HepG2 (cell line): ENCODE measurements around the gene ATP2A2. TPM values are rescaled to one million over a fixed set of nuclear protein-coding genes. Genes with fewer than 3 reads are reported as not detected.
"Not testable (repeated sequence)": the region's sequence is repeated elsewhere in the genome, so short reads cannot be mapped to it uniquely, and the experiment has no call there.

ENCODE experiments used
- ATAC-seq: fragments of 200-7000 bp; cut with Tn5 transposase; 3 replicates; pipeline ENCODE4 v1.9.1; 2020; ENCODE audit warnings: mild to moderate bottlenecking, moderate library complexity
- BruUV-seq: library from RNA; stranded (reverse); fragments of 400-500 nt; replicated peaks from 2 replicates; lab custom pipeline; 2021; lab: Mats Ljungman, UMichigan
- CTCF ChIA-PET: fragments of 300-600 bp; formaldehyde crosslinking; extraction: SDS; loops from one replicate; lab custom pipeline; 2021; ENCODE audit warnings: low total read pairs, inconsistent platforms, low intra/inter-chr PET ratio; lab: Yijun Ruan, JAX
- POLR2A ChIA-PET: fragments of 350-600 bp; sonication (Branson Sonifier 250); formaldehyde crosslinking; loops from one replicate; lab custom pipeline; 2020; ENCODE audit warnings: antibody characterized with exemption, inconsistent platforms; lab: Yijun Ruan, JAX
- DNase-seq: peaks from one replicate; pipeline ENCODE4 v3.0.0-alpha.2; 2015; ENCODE audit warnings: low spot score
- FAIRE-seq: peaks from 3 replicates; lab custom pipeline; 2011; peaks lifted over from hg19 to GRCh38; lab: Jason Lieb, UNC
- H2AFZ ChIP-seq: one replicate; pipeline ENCODE4 v1.6.1; 2011; ENCODE audit warnings: low read length, inconsistent platforms
- H3K27ac ChIP-seq: fragments of 300-600 bp; 3 replicates; pipeline ENCODE4 v1.8.0; 2011; ENCODE audit warnings: mixed run types, mild to moderate bottlenecking, mixed read lengths, low read length, inconsistent platforms; ENCODE audit not compliant: insufficient read depth; ENCODE audit errors: extremely low read length
- H3K27me3 ChIP-seq, 2 experiments: fragments of 200-600 bp in 1 of 2; 2 replicates in 1 of 2; 3 replicates in 1 of 2; pipeline versions ENCODE4 v1.6.0 to v1.8.0; 2011; ENCODE audit warnings: low read length in 2 of 2, mild to moderate bottlenecking in 2 of 2, moderate library complexity in 2 of 2, inconsistent platforms in 1 of 2; ENCODE audit not compliant: insufficient read depth in 2 of 2, control insufficient read depth in 1 of 2
- H3K36me3 ChIP-seq, 2 experiments: fragments of 200-600 bp in 1 of 2; replicated peaks in 1 of 2; 2 replicates in 1 of 2; 3 replicates in 1 of 2; pipeline versions ENCODE4 v1.5.1 to v1.8.0; 2011; ENCODE audit warnings: low read length in 2 of 2, inconsistent platforms in 1 of 2; ENCODE audit not compliant: insufficient read depth in 2 of 2, control insufficient read depth in 1 of 2
- H3K4me1 ChIP-seq: 2 replicates; pipeline ENCODE4 v1.5.1; 2012; ENCODE audit warnings: low read length, inconsistent platforms; ENCODE audit not compliant: insufficient read depth
- H3K4me2 ChIP-seq: 2 replicates; pipeline ENCODE4 v1.6.0; 2011; ENCODE audit warnings: low read depth, low read length, inconsistent platforms
- H3K4me3 ChIP-seq, 3 experiments: fragments of 200-600 bp in 1 of 3; sonication (generic), shearing (Covaris generic) in 1 of 3; replicated peaks in 1 of 3; 2 replicates each; pipeline ENCODE4 v1.5.1; 2011 to 2016; ENCODE audit warnings: low read length in 3 of 3, inconsistent platforms in 2 of 3, low read depth in 2 of 3, mild to moderate bottlenecking in 2 of 3, control low read depth in 1 of 3, mixed read lengths in 1 of 3; ENCODE audit not compliant: insufficient read depth in 1 of 3
- H3K79me2 ChIP-seq: one replicate; pipeline ENCODE4 v1.6.1; 2011; ENCODE audit warnings: low read length, inconsistent platforms; ENCODE audit not compliant: insufficient read depth
- H3K9ac ChIP-seq: 2 replicates; pipeline ENCODE4 v1.6.0; 2011; ENCODE audit warnings: mild to moderate bottlenecking, low read depth, low read length, inconsistent platforms; ENCODE audit not compliant: insufficient read depth
- H3K9me3 ChIP-seq: 2 replicates; pipeline ENCODE4 v1.5.1; 2012; ENCODE audit warnings: mild to moderate bottlenecking, low read length
- H4K20me1 ChIP-seq: 2 replicates; pipeline ENCODE4 v1.6.0; 2011; ENCODE audit warnings: inconsistent platforms, mild to moderate bottlenecking, low read length, moderate library complexity; ENCODE audit not compliant: insufficient read depth
- BORCS8-MEF2B ChIP-seq: sonication (generic); formaldehyde crosslinking; IDR thresholded peaks from 2 replicates; pipeline ENCODE4 v1.8.0; 2022; ENCODE audit warnings: mild to moderate bottlenecking, missing genetic modification reagents
- JUNB ChIP-seq: sonication (generic); formaldehyde crosslinking; IDR thresholded peaks from 2 replicates; pipeline ENCODE4 v1.8.0; 2022; ENCODE audit warnings: missing genetic modification reagents, mild to moderate bottlenecking, borderline replicate concordance
- MXD4 ChIP-seq: IDR thresholded peaks from 2 replicates; pipeline ENCODE4 v1.6.1; 2016; ENCODE audit warnings: mild to moderate bottlenecking, missing biosample characterization, missing genetic modification reagents
- WGBS: methylation state at CpG from one replicate; pipeline ENCODE4 v1.1.6; 2017; ENCODE audit warnings: low lambda C conversion rate; 5-methylcytosine and 5-hydroxymethylcytosine counted together
- in situ Hi-C: cut with HindIII; loops from 2 replicates; pipeline ENCODE4 v1.10.0; 2017; ENCODE audit warnings: low pct_unique_long_range_greater_than_20kb; ENCODE audit not compliant: extremely low pct_ligation_motif_present
- intact Hi-C: fragments of 100-400 bp; cut with micrococcal nuclease; formaldehyde crosslinking; loops from one replicate; pipeline ENCODE4 v1.10.0; 2022; ENCODE audit not compliant: unreplicated experiment
- polyA plus RNA-seq, 8 experiments: library from polyadenylated mRNA; depleted of rRNA in 3 of 8; stranded (reverse) in 7 of 8; unstranded in 1 of 8; fragments of >200 nt; fragmentation: Illumina TruSeq in 4 of 8; extraction: Trizol in 4 of 8; gene quantifications; 2 replicates each; pipeline versions ENCODE4 v1.2.1 to v1.2.3, GENCODE V29; 2011 to 2016; ENCODE audit warnings: low read depth in 4 of 8, missing spikeins in 1 of 8, mixed read lengths in 1 of 8; ENCODE audit not compliant: insufficient read depth in 1 of 8
- total RNA-seq, 5 experiments: library from RNA; depleted of rRNA; stranded (reverse); fragments of >200 nt; fragmentation: Illumina TruSeq; extraction: Trizol; gene quantifications; 2 replicates each; pipeline ENCODE4 v1.2.3, GENCODE V29; 2016; ENCODE audit warnings: low read depth in 1 of 5
- TF ChIP-seq, protein P1 (sequence below), 2 experiments: sonication (generic) in 1 of 2; formaldehyde crosslinking in 1 of 2; IDR thresholded peaks; 2 replicates each; pipeline versions ENCODE4 v1.6.1 to v1.9.0; 2014 to 2022; ENCODE audit warnings: antibody characterized with exemption in 1 of 2, borderline replicate concordance in 1 of 2, inconsistent platforms in 1 of 2, low read depth in 1 of 2, missing genetic modification reagents in 1 of 2
- TF ChIP-seq, protein P2 (sequence below): sonication (generic); formaldehyde crosslinking; IDR thresholded peaks from one replicate; pipeline ENCODE4 v1.5.1; 2020; ENCODE audit warnings: mild to moderate bottlenecking, missing genetic modification reagents; ENCODE audit errors: not compliant biosample characterization

The ATP2A2 gene
- total and polyA plus RNA-seq, 2 of the 13 experiments (the other 11 are each of a cell fraction or from before 2014, with no cell fraction given): 35.4 to 85.5 TPM

DNA sequence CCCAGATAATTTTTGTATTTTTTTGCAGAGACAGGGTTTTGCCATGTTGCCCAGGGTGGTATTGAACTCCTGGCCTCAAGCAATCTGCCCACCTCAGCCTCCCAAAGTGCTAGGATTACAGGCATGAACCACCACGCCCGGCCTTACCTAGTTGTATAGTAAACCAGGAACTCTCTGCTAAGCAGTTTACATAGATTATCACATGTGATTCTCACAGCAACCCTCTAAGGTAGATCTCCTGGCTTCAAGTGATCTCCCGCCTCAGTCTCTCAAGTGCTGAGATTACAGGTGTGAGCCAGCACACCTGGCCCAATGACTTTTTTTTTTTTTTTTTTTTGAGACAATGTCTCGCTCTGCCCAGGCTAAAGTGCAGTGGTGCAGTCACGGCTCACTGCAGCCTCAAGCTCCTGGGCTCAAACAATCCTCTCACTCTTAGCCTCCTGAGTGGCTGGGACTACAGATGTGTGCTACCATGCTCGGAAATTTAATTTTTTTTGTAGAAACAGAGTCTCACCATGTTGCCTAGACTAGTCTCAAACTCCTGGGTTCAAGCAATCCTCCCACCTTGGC is 26.0 kb upstream of the ATP2A2 start (continued):
- TF ChIP-seq, protein P1, sequence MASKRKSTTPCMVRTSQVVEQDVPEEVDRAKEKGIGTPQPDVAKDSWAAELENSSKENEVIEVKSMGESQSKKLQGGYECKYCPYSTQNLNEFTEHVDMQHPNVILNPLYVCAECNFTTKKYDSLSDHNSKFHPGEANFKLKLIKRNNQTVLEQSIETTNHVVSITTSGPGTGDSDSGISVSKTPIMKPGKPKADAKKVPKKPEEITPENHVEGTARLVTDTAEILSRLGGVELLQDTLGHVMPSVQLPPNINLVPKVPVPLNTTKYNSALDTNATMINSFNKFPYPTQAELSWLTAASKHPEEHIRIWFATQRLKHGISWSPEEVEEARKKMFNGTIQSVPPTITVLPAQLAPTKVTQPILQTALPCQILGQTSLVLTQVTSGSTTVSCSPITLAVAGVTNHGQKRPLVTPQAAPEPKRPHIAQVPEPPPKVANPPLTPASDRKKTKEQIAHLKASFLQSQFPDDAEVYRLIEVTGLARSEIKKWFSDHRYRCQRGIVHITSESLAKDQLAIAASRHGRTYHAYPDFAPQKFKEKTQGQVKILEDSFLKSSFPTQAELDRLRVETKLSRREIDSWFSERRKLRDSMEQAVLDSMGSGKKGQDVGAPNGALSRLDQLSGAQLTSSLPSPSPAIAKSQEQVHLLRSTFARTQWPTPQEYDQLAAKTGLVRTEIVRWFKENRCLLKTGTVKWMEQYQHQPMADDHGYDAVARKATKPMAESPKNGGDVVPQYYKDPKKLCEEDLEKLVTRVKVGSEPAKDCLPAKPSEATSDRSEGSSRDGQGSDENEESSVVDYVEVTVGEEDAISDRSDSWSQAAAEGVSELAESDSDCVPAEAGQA (IDR thresholded peaks at IDR 0.05; ENCODE audit: low read depth): no peak
- TF ChIP-seq, protein P1 (CRISPR knock-in tag; IDR thresholded peaks at IDR 0.05; ENCODE audit: borderline replicate concordance): no peak
- TF ChIP-seq MXD4 (CRISPR knock-in tag) (no peak), JUNB (CRISPR knock-in tag) (no peak), BORCS8-MEF2B (CRISPR knock-in tag) (no peak)
- TF ChIP-seq, protein P2, sequence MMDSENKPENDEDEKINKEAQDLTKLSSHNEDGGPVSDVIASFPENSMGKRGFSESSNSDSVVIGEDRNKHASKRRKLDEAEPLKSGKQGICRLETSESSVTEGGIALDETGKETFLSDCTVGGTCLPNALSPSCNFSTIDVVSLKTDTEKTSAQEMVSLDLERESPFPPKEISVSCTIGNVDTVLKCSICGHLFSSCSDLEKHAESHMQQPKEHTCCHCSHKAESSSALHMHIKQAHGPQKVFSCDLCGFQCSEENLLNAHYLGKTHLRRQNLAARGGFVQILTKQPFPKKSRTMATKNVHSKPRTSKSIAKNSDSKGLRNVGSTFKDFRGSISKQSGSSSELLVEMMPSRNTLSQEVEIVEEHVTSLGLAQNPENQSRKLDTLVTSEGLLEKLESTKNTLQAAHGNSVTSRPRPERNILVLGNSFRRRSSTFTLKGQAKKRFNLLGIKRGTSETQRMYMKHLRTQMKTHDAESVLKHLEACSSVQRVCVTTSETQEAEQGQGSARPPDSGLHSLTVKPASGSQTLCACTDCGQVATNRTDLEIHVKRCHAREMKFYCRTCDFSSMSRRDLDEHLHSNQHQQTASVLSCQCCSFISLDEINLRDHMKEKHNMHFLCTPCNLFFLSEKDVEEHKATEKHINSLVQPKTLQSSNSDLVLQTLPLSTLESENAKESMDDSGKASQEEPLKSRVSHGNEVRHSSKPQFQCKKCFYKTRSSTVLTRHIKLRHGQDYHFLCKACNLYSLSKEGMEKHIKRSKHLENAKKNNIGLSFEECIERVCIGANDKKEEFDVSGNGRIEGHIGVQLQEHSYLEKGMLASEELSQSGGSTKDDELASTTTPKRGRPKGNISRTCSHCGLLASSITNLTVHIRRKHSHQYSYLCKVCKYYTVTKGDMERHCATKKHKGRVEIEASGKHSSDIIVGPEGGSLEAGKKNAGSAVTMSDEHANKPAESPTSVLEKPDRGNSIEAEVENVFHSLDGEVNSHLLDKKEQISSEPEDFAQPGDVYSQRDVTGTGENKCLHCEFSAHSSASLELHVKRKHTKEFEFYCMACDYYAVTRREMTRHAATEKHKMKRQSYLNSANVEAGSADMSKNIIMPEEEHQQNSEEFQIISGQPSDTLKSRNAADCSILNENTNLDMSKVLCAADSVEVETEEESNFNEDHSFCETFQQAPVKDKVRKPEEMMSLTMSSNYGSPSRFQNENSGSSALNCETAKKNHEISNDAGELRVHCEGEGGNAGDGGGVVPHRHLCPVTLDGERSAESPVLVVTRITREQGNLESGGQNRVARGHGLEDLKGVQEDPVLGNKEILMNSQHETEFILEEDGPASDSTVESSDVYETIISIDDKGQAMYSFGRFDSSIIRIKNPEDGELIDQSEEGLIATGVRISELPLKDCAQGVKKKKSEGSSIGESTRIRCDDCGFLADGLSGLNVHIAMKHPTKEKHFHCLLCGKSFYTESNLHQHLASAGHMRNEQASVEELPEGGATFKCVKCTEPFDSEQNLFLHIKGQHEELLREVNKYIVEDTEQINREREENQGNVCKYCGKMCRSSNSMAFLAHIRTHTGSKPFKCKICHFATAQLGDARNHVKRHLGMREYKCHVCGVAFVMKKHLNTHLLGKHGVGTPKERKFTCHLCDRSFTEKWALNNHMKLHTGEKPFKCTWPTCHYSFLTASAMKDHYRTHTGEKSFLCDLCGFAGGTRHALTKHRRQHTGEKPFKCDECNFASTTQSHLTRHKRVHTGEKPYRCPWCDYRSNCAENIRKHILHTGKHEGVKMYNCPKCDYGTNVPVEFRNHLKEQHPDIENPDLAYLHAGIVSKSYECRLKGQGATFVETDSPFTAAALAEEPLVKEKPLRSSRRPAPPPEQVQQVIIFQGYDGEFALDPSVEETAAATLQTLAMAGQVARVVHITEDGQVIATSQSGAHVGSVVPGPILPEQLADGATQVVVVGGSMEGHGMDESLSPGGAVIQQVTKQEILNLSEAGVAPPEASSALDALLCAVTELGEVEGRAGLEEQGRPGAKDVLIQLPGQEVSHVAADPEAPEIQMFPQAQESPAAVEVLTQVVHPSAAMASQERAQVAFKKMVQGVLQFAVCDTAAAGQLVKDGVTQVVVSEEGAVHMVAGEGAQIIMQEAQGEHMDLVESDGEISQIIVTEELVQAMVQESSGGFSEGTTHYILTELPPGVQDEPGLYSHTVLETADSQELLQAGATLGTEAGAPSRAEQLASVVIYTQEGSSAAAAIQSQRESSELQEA (CRISPR knock-in tag): no peak
- TF ChIP-seq, all 625 proteins: peak for 0

GRCh38 chr12:110255890-110256456 is 25.1 kb upstream of the ATP2A2 start:
- H3K79me2 ChIP-seq, H3K9me3 ChIP-seq, H3K27me3 ChIP-seq, H2AFZ ChIP-seq, H4K20me1 ChIP-seq, in situ Hi-C loops, FAIRE-seq, DNase-seq, H3K4me3 ChIP-seq, H3K36me3 ChIP-seq, H3K27ac ChIP-seq, BruUV-seq, intact Hi-C loops, ATAC-seq, H3K9ac ChIP-seq, CTCF ChIA-PET: not testable (repeated sequence)
- Histone ChIP-seq H3K4me1 (peaks cover 58% of the 10 kb centered on the region), H3K4me2 (peak overlapping the region; percentile 77; the same call in 1 of the 2 replicates)
- WGBS: 94% methylated on average over 11 of the region's 11 CpGs
- POLR2A ChIA-PET: interaction anchor here (1.2 to 2.3 kb wide), 3 partner anchors 8 to 25 kb away, joined by 3 to 18 read pairs (median 16); partner anchors contain the start of gene ATP2A2
